LNCaP clone FGC (cell line): Measurements from ENCODE around the gene SEC24C.
A peak's percentile ranks its signal among the peaks of the same experiment; 100 is the strongest.

ENCODE experiments used
- DNase-seq: peaks from one replicate; pipeline ENCODE4 v3.0.0-alpha.2; 2011; ENCODE audit warnings: low read depth
- H3K4me3 ChIP-seq: 2 replicates; pipeline ENCODE4 v1.5.1; 2011; ENCODE audit warnings: mild to moderate bottlenecking, low read depth, low read length, control low read depth
- CTCF ChIP-seq: IDR thresholded peaks from 2 replicates; pipeline ENCODE4 v1.5.1; 2012; ENCODE audit warnings: mild to moderate bottlenecking; ENCODE audit not compliant: control insufficient read depth, insufficient read depth; ENCODE audit errors: extremely low read depth

SEC24C gene

GRCh38 chr10:73819513-73820093 is 75.4 kb downstream of the SEC24C start:
- peak; percentile 90 for DNase-seq
- peak; percentile 47 for TF ChIP-seq CTCF
- peak overlapping the region; percentile 29 for H3K4me3 ChIP-seq
